Measurements from ENCODE around the gene GDPD4.

GDPD4 gene

DNA sequence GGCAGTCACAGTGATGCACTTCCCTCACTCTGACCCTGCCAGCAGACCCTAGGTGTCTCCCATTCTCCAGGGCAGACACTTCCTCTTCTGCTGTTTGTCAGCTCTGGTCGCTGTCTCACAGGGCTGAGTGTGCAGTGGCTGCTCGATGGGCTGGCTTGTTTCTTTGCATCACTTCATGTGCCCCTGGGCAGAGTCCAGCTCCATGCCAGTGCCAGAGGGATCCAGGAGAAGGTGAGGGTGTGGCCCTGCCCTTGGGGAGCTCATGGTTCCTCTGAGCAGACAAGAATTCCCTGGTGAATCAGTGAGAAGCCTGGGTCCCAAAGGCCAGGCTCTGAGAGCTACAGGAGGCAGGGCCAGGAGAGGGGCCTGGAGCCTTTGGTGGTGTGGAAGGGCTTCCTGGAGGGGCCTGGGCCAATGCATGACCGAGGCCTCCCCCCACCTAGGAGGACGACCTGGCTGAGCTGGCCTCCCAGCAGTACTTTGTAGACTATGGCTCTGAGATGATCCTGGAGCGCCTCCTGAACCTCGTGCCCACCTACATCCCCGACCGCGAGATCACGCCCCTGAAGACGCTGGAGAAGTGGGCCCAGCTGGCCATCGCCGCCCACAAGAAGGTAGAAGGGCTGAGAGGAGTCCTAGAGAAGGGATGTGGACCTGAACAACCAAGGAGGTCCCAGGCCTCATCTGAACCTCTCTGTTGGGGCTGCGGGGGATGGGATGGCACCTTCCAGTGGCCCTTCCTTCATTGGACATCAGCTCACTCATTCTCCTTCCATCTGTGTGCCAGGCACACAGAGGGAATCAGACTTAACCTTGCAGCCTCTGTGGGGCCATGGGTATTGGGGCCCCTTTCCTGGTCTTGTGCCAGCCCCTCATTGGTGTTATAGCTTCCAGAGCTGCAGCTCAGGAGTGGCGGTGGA lies 107.3 kb downstream of the GDPD4 start:
- Mint-ChIP-seq H3K36me3 (ENCODE audit: insufficient read depth) (no peaks in the 10 kb centered on the region), H3K9me3 (no peaks in the 10 kb centered on the region), H3K4me1 (ENCODE audit: low read depth in 2 of 2) (no peaks in the 10 kb centered on the region), H3K27ac (no peak overlapping the region), H3K4me3 (no peak overlapping the region), H3K27me3 (peaks cover 0 to 8% of the 10 kb centered on the region in 2 donors)
- DNase-seq (no peak), ATAC-seq (replicated peaks) (no peak)

DNA sequence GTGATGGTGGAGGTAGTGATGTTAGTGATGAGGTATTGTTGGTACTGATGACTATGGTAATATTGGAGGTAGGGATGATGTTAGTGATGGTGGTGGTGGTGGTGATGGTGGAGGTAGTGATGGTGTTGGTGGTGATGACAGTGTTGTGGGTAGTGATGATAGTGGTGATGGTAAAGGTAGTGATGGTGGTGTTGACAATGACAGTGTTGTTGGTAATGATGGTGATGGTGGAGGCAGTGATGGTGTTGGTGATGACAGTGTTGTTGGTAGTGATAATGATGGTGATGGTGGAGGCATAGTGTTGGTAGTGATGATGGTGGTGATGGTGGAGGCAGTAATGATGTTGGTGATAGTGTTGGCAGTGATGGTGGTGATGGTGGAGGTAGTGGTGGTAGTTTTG lies 108.3 kb downstream of the GDPD4 start:
- Mint-ChIP-seq H3K36me3 (ENCODE audit: insufficient read depth) (no peaks in the 10 kb centered on the region), H3K27me3 (no peaks in the 10 kb centered on the region), H3K4me1 (ENCODE audit: low read depth in 2 of 2) (no peaks in the 10 kb centered on the region), H3K9me3 (no peaks in the 10 kb centered on the region), H3K4me3 (no peak overlapping the region), H3K27ac (no peak overlapping the region)
- no peak for ATAC-seq (replicated peaks)
- no peak for DNase-seq

DNA sequence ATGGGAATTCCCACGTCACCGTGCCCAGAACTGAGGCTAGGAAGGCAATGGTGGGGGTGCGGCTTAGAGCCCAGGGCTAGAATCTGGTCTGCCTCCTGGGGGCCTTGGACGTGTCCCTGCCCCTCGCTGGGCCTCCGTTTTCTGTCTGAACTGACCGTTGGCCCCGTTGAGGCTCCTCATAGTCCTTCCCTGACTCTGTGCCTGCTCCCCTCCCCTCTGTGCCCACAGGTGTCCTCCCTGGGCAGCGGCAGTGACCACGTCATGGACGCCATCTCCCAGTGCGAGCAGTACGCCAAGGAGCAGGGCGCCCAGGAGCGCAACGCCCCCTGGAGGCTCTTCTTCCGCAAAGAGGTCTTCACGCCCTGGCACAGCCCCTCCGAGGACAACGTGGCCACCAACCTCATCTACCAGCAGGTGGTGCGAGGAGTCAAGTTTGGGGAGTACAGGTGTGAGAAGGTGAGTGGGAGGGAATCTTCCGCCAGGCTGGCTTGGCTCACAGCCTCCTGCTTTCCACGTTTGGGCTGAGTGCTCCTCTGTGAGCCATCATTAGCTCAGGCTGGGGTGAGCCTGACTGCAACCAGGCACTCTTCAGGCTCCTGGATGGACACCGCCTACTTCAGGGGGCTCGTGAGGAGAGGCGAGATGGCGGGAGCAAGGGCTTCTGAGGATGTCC lies 109.5 kb downstream of the GDPD4 start:
- Mint-ChIP-seq H3K27ac (no peak overlapping the region), H3K9me3 (no peaks in the 10 kb centered on the region), H3K4me3 (no peak overlapping the region), H3K4me1 (ENCODE audit: low read depth in 2 of 2) (peaks cover 0 to under 1% of the 10 kb centered on the region in 2 donors), H3K27me3 (no peaks in the 10 kb centered on the region), H3K36me3 (ENCODE audit: insufficient read depth) (no peaks in the 10 kb centered on the region)
- ATAC-seq (replicated peaks), result peak; percentile 39
- DNase-seq, result peak in 1 of 3 experiments; percentile 4

DNA sequence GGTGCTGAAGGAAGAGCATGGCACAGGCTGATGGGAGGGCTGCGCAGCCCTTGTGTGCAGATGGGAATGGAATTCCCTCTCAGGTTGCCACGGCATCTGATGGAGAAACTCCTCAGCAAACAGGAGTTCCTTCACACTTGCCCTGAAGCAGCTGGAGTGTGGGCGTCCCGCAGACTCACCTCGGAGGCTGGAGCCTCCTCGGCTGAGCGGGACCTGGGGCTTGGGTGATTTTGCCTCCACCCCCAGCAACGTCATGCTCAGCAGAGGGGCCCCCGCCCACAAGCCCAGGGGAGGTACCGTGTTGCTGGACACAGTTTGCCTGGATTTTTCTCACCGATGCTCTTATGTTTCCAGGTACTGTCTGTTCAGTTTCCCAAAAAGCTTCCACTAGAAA lies 110.1 kb downstream of the GDPD4 start:
- Mint-ChIP-seq H3K4me1 (ENCODE audit: low read depth in 2 of 2) (peaks cover 0 to 4% of the 10 kb centered on the region in 2 donors), H3K36me3 (ENCODE audit: insufficient read depth) (no peaks in the 10 kb centered on the region), H3K27me3 (no peaks in the 10 kb centered on the region), H3K27ac (no peak overlapping the region), H3K4me3 (no peak overlapping the region), H3K9me3 (no peaks in the 10 kb centered on the region)
- ATAC-seq (replicated peaks) (no peak), DNase-seq (no peak)

DNA sequence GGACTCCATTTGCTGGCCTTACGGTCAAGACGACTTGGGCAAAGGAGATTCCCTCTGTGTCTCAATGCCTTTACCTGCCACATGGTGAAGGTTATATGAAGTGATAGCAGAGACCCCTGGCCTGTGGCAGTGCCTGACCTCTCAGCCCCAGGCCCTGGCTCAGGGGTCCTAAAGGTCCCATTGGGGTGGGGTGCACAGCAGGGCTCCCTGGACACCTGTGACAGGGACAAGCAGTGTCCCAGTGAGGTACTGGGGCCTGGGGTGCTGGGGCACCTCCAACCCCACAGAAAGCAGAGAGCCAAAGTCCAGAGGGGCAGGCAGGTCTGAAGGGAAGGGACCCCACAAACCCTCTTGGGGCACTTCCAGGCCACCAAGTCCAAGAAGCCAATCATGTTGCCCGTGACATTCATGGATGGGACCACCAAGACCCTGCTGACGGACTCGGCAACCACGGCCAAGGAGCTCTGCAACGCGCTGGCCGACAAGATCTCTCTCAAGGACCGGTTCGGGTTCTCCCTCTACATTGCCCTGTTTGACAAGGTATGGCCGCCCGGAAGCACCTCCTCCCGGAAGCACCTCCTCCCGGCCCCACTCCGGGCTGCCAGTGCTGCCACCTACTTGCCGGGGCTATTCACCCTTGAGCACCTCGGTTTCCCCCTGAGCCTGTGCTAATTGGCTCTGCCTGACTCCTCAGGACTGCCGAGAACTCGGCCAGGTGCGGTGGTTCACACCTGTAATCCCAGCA lies 111.0 kb downstream of the GDPD4 start:
- peaks cover 0 to 4% of the 10 kb centered on the region in 2 donors for H3K4me1 Mint-ChIP-seq (ENCODE audit: low read depth in 2 of 2)
- H3K27me3 Mint-ChIP-seq, result no peaks in the 10 kb centered on the region
- H3K36me3 Mint-ChIP-seq (ENCODE audit: insufficient read depth), result no peaks in the 10 kb centered on the region
- H3K4me3 Mint-ChIP-seq, result no peak overlapping the region
- ATAC-seq (replicated peaks), result no peak
- H3K9me3 Mint-ChIP-seq, result no peaks in the 10 kb centered on the region
- no peak overlapping the region for H3K27ac Mint-ChIP-seq
- no peak for DNase-seq

DNA sequence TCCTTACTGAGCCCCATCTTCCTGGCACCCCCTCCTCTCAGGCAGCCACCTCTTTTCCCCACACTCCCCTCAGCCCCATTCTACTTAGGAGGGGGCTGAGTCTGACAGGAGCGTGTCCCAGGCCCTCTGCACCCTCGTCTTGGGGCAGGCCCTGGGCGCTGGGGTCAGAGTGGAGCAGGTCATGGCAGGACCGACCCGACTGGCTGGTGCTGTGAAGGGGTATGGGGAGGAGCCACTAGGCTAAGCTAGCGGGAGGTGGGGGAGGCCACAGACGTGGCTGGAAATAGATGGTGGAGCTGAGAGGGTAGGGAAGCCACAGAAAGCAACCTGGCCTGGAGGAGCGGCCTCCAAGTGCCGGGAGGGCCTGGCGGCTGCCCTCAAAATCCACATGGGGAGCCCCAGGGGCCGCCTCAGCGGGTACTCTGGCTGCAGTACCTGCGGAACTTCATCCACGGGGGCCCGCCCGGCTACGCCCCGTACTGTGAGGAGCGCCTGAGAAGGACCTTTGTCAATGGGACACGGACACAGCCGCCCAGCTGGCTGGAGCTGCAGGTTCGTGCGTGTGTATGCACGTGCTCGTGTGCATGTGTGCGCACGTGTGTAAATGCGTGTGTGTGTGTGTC lies 111.8 kb downstream of the GDPD4 start:
- Mint-ChIP-seq H3K4me1 (ENCODE audit: low read depth in 2 of 2) (peaks cover 0 to 4% of the 10 kb centered on the region in 2 donors), H3K36me3 (ENCODE audit: insufficient read depth) (no peaks in the 10 kb centered on the region), H3K27me3 (no peaks in the 10 kb centered on the region), H3K4me3 (no peak overlapping the region), H3K27ac (no peak overlapping the region), H3K9me3 (no peaks in the 10 kb centered on the region)
- DNase-seq (no peak), ATAC-seq (replicated peaks) (no peak)

DNA sequence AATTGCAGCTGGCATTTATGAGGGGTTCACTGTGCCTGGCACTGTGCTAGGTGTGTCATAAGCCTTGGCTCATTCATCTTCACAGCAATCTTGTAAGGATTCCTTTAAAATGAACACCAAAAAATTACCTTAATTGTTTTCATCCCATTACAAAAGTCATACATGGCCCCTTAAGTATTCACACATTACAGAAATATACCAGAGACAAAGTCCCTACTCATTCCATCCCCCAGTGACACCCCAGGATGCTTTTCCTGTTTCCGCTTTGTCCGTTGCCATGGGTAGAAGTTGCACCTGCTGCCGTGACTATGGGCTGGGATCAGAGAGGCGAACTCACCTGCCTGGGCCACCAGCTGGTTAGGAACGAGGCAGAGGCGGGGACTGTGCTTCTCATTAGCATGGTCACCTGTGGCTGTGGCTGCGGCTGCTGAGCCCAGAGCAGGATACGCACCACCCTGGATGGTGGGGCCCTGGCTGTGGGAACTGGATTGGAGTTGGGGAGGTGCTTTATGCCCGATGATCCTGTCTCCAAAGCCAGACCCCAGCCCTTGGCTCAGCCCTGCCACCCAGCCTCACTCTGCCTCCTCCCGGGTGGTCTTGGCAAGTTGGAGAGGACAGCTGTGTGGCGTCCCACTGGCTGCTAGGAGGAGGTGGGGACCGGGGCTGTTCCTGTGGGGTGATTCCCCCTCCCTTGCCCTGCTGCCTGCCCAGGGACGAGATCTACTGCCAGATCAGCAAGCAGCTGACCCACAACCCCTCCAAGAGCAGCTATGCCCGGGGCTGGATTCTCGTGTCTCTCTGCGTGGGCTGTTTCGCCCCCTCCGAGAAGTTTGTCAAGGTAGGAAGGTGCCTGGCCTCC lies 112.6 kb downstream of the GDPD4 start:
- Mint-ChIP-seq H3K4me1 (ENCODE audit: low read depth in 2 of 2) (peaks cover 0 to 4% of the 10 kb centered on the region in 2 donors), H3K27ac (no peak overlapping the region), H3K27me3 (no peaks in the 10 kb centered on the region), H3K4me3 (no peak overlapping the region), H3K36me3 (ENCODE audit: insufficient read depth) (no peaks in the 10 kb centered on the region), H3K9me3 (no peaks in the 10 kb centered on the region)
- ATAC-seq (replicated peaks) (no peak), DNase-seq (no peak)

DNA sequence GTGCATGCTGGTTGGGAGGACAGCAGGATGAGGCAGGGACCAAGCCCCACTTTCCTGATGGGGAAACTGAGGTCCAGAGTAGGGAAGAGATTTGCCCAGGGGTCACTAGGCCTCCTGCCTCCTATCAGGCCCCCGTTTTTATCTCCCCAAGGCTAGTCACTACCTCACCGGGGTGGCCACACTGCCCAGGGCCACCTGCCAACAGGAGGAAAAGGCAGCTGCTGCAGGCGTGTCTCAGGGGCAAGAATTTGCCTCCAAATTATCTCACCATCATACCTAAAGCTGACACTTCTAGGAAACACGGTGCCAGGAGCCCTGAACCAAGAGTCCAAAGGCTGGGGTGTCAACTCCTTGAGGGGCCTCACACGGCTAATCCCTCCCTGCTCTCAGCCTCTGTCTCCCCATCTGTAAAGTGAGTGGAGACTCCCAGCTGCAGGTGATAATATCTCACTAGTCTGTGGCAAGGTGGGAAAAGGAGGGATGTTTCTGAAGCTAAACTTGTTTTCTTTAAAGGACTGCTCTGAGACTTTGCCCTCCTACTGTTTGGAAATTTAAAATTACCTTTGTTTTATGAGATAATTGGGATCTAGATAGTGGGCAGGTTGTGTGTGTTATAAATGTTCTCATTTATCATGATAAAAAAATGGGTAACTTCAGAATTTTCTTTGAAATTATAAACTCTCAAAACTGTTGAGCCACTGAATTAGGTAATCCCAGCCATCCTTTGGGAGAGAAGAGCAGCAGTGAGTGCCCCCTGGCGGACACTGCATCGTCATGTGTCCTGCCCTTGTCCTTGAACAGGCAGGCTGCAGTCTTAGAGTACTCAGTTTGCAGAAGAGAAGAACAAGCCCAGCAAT lies 113.5 kb downstream of the GDPD4 start:
- peak; percentile 75 for ATAC-seq (replicated peaks)
- DNase-seq, result peak; percentile 64 to 66 (median 64)
- peaks cover 0 to 4% of the 10 kb centered on the region in 2 donors for H3K4me1 Mint-ChIP-seq (ENCODE audit: low read depth in 2 of 2)
- no peak overlapping the region for H3K4me3 Mint-ChIP-seq
- H3K27ac Mint-ChIP-seq, result peak overlapping the region in 1 of 2 donors; percentile 49
- H3K9me3 Mint-ChIP-seq, result no peaks in the 10 kb centered on the region
- peaks cover 0 to 2% of the 10 kb centered on the region in 2 donors for H3K27me3 Mint-ChIP-seq
- no peaks in the 10 kb centered on the region for H3K36me3 Mint-ChIP-seq (ENCODE audit: insufficient read depth)

DNA sequence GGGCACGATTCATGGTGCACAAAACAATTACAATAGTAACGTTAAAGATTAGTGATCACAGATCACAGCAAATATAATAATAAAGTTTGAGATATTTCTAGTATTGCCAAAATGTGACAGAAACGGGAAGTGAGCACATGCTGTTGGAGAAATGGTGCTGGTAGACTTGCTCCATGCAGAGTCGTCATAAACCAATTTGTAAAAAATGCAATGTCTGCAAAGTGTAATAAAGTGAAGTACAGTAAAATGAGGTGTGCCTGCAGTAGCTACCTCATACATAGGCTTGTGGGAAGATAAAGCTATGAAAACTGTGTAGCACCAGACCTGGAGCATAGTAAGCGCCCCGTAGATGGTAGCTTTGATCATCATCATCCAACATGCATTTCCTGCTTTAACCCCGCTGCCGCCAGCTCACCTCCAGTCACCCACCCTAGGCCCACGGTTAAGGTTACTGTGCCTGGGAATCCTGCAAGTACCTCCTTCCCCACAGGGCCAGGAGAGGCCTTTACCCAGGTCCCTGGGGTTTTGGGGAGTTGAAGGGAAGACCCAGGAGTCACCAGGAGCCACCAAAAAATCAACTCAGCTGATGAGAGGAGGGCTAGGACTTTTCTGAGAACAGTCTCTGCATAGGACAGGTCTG lies 114.3 kb downstream of the GDPD4 start:
- no peaks in the 10 kb centered on the region for H3K9me3 Mint-ChIP-seq
- H3K36me3 Mint-ChIP-seq (ENCODE audit: insufficient read depth), result no peaks in the 10 kb centered on the region
- no peak overlapping the region for H3K4me3 Mint-ChIP-seq
- ATAC-seq (replicated peaks) (no peak), DNase-seq (no peak)
- H3K27ac Mint-ChIP-seq, result peak overlapping the region; percentile 49 to 52
- H3K4me1 Mint-ChIP-seq (ENCODE audit: low read depth in 2 of 2), result peaks cover 0 to 4% of the 10 kb centered on the region in 2 donors
- peaks cover 0 to 10% of the 10 kb centered on the region in 2 donors for H3K27me3 Mint-ChIP-seq

DNA sequence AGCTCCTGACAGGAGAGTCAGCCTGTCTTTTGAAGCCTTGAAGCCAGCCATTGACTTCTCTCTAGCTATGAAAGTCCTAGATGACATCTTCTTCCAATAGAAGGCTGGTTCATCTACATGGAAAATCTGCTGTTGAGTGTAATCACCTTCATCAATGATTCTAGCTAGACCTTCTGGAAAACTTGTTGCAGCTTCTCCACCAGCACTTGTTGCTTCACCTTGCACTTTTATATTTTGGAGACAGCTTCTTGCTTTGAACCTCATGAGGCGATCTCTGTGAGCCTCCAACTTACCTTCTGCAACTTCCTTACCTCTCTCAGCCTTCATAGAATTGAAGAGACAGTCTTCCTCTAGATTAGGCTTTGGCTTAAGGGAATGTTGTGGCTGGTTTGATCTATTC lies 115.2 kb downstream of the GDPD4 start:
- no peak overlapping the region for H3K4me3 Mint-ChIP-seq
- H3K4me1 Mint-ChIP-seq (ENCODE audit: low read depth in 2 of 2), result peaks cover 0 to 4% of the 10 kb centered on the region in 2 donors
- no peaks in the 10 kb centered on the region for H3K9me3 Mint-ChIP-seq
- DNase-seq, result no peak
- peaks cover 0 to 16% of the 10 kb centered on the region in 2 donors for H3K27me3 Mint-ChIP-seq
- no peak for ATAC-seq (replicated peaks)
- peak overlapping the region in 1 of 2 donors; percentile 52 for H3K27ac Mint-ChIP-seq
- no peaks in the 10 kb centered on the region for H3K36me3 Mint-ChIP-seq (ENCODE audit: insufficient read depth)

DNA sequence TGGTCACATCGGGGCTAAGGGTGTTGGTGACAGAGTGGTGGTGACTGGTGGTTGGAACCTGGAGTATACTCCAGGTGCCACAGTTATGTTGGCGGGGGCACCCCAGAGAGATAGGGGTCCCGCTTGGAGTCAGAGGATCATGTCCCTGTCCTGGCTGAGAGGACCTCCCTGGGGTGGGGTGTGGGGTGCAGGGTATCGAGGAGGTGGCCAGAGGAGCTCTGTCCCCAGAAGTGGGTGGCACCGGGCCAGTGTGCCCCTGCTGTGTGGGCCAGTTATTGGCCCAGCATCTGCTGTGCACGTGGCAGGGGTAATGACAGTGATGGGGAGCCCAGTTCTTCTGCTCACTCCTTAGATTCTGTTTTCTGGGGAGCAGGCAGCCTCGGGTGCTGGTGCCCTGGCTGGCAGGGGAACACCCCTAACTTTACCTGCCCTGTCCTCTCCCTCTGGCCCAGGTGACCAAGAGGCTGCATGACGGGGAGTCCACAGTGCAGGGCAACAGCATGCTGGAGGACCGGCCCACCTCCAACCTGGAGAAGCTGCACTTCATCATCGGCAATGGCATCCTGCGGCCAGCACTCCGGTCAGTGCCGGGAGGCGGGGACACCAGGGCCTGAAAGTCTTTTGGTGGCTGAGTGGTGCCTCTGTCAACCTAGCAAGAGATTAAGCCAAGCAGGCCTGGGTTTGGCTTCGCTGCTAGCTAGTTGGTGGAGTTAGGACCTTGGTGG lies 117.2 kb downstream of the GDPD4 start:
- ATAC-seq (replicated peaks), result no peak
- Mint-ChIP-seq H3K36me3 (ENCODE audit: insufficient read depth) (peaks cover 4% of the 10 kb centered on the region), H3K9me3 (no peaks in the 10 kb centered on the region), H3K27me3 (peaks cover 0 to 30% of the 10 kb centered on the region in 2 donors), H3K4me3 (no peak overlapping the region), H3K4me1 (ENCODE audit: low read depth in 2 of 2) (peaks cover 0 to 4% of the 10 kb centered on the region in 2 donors), H3K27ac (no peak overlapping the region)
- no peak for DNase-seq
